Ovary (tissue), 3 donors: Measurements from ENCODE around the gene TENM4.

Experiments
- CTCF ChIP-seq, 3 donors: fragments of 450-650 bp in 2 of 3; fragments of 200-600 bp in 1 of 3; IDR thresholded peaks; one replicate each; pipeline versions ENCODE4 v1.5.1 to v1.8.0; 2016 to 2022; ENCODE audit warnings: antibody characterized with exemption in 3 of 3, mild to moderate bottlenecking in 1 of 3
- EP300 ChIP-seq: sonication (generic); formaldehyde crosslinking; IDR thresholded peaks from one replicate; pipeline ENCODE4 v1.6.1; 2017; ENCODE audit warnings: antibody characterized with exemption
- POLR2A ChIP-seq: fragments of 450-650 bp; IDR thresholded peaks from one replicate; pipeline ENCODE4 v1.6.1; 2017; ENCODE audit warnings: antibody characterized with exemption, mild to moderate bottlenecking, moderate library complexity
- donor health status: DM: no; HTN: no; CAD: no.

- TF ChIP-seq CTCF (IDR thresholded peaks at IDR 0.05), result no peak
- TF ChIP-seq POLR2A, result no peak
- TF ChIP-seq EP300, result no peak
These were observed 501.9 kb downstream of the TENM4 start for GRCh38 chr11:78938971-78939370.
